SK-N-SH (cell line): ENCODE results near the gene FAM209B. TPM values are rescaled to one million over a fixed set of nuclear protein-coding genes. Genes with fewer than 3 reads are reported as not detected.

ENCODE experiments used
- CTCF ChIA-PET: fragments of 300-600, 350-600 bp; formaldehyde crosslinking; extraction: SDS; loops from one replicate; lab custom pipeline; 2021; lab: Yijun Ruan, JAX
- POLR2A ChIA-PET: fragments of 350-600 bp; sonication (Branson Sonifier 250); formaldehyde crosslinking; extraction: SDS; loops from one replicate; lab custom pipeline; 2020; ENCODE audit warnings: antibody characterized with exemption, inconsistent platforms; lab: Yijun Ruan, JAX
- DNase-seq: peaks from one replicate; pipeline ENCODE4 v3.0.0; 2012
- H2AFZ ChIP-seq: fragments of 200-600 bp; sonication (generic); 2 replicates; pipeline ENCODE4 v1.8.1; 2016; ENCODE audit warnings: antibody characterized with exemption, mild to moderate bottlenecking, low read depth
- H3F3A ChIP-seq: fragments of 200-600 bp; sonication (generic); replicated peaks from 2 replicates; pipeline ENCODE3; 2016; ENCODE audit warnings: antibody characterized with exemption, mild to moderate bottlenecking; ENCODE audit not compliant: insufficient read depth
- H3K27ac ChIP-seq, 2 experiments: fragments of 200-500 bp in 1 of 2; fragments of 200-600 bp in 1 of 2; sonication (Bioruptor generic) in 1 of 2; sonication (generic), shearing (Covaris generic) in 1 of 2; 2 replicates each; pipeline versions ENCODE4 v1.5.1 to v1.6.1; 2014 to 2016; ENCODE audit warnings: low read depth in 2 of 2, inconsistent platforms in 1 of 2, low read length in 1 of 2, mild to moderate bottlenecking in 1 of 2, mixed read lengths in 1 of 2
- H3K27me3 ChIP-seq: fragments of 200-600 bp; sonication (generic), shearing (Covaris generic); 2 replicates; pipeline ENCODE4 v1.6.1; 2016; ENCODE audit warnings: mixed run types; ENCODE audit not compliant: insufficient read depth
- H3K36me3 ChIP-seq, 2 experiments: fragments of 200-500 bp in 1 of 2; fragments of 200-600 bp in 1 of 2; sonication (Bioruptor generic) in 1 of 2; sonication (generic) in 1 of 2; replicated peaks in 1 of 2; 2 replicates each; pipeline versions ENCODE3 to v1.5.1; 2014 to 2016; ENCODE audit warnings: low read length in 1 of 2, mild to moderate bottlenecking in 1 of 2; ENCODE audit not compliant: insufficient read depth in 2 of 2, control insufficient read depth in 1 of 2
- H3K4me1 ChIP-seq, 2 experiments: fragments of 200-500 bp in 1 of 2; fragments of 200-600 bp in 1 of 2; sonication (Bioruptor generic) in 1 of 2; sonication (generic), shearing (Covaris generic) in 1 of 2; 2 replicates each; pipeline versions ENCODE4 v1.5.1 to v1.6.1; 2014 to 2016; ENCODE audit warnings: low read depth in 1 of 2, low read length in 1 of 2, mixed run types in 1 of 2; ENCODE audit not compliant: insufficient read depth in 2 of 2, control insufficient read depth in 1 of 2
- H3K4me2 ChIP-seq: fragments of 200-600 bp; sonication (generic), shearing (Covaris generic); 2 replicates; pipeline ENCODE4 v1.6.1; 2017; ENCODE audit warnings: mixed run types
- H3K4me3 ChIP-seq, 2 experiments: fragments of 200-500 bp in 1 of 2; fragments of 200-600 bp in 1 of 2; sonication (Bioruptor generic) in 1 of 2; sonication (generic), shearing (Covaris generic) in 1 of 2; 2 replicates each; pipeline versions ENCODE4 v1.5.1 to v1.8.1; 2014 to 2016; ENCODE audit warnings: low read depth in 2 of 2, inconsistent platforms in 1 of 2, low read length in 1 of 2, mild to moderate bottlenecking in 1 of 2, mixed read lengths in 1 of 2, moderate library complexity in 1 of 2
- H3K79me2 ChIP-seq: fragments of 200-600 bp; sonication (generic); 2 replicates; pipeline ENCODE4 v1.8.1; 2017; ENCODE audit warnings: mild to moderate bottlenecking; ENCODE audit not compliant: insufficient read depth
- H3K9ac ChIP-seq: fragments of 200-600 bp; sonication (generic); 2 replicates; pipeline ENCODE4 v1.6.1; 2017; ENCODE audit warnings: mixed run types
- H3K9me2 ChIP-seq: fragments of 200-600 bp; sonication (generic); 2 replicates; pipeline ENCODE4 v1.6.1; 2017; ENCODE audit warnings: mixed run types
- H3K9me3 ChIP-seq: fragments of 200-600 bp; sonication (generic); 2 replicates; pipeline ENCODE4 v1.6.1; 2017; ENCODE audit warnings: mixed run types, mild to moderate bottlenecking, moderate library complexity
- H4K20me1 ChIP-seq: fragments of 200-600 bp; sonication (generic); 2 replicates; pipeline ENCODE4 v1.6.1; 2017; ENCODE audit warnings: mild to moderate bottlenecking, mixed run types; ENCODE audit not compliant: insufficient read depth
- CHD2 ChIP-seq: fragments of 150-350 bp; IDR thresholded peaks from 2 replicates; pipeline ENCODE4 v1.6.1; 2018; ENCODE audit warnings: low read length; ENCODE audit not compliant: partially characterized antibody
- CTCF ChIP-seq: fragments of 200-600 bp; sonication (generic); IDR thresholded peaks from 2 replicates; pipeline ENCODE4 v1.6.1; 2017; ENCODE audit warnings: antibody characterized with exemption, mild to moderate bottlenecking, moderate library complexity
- ELF1 ChIP-seq: IDR thresholded peaks from 2 replicates; pipeline ENCODE4 v1.4.0; 2012
- GABPA ChIP-seq: IDR thresholded peaks from 2 replicates; pipeline ENCODE4 v1.4.0; 2012; ENCODE audit warnings: low read depth, mild to moderate bottlenecking
- GATA2 ChIP-seq: sonication (generic); formaldehyde crosslinking; IDR thresholded peaks from 2 replicates; pipeline ENCODE4 v1.5.0; 2020; ENCODE audit warnings: mild to moderate bottlenecking, missing genetic modification reagents
- MXI1 ChIP-seq: IDR thresholded peaks from 2 replicates; pipeline ENCODE4 v1.6.1; 2012; ENCODE audit warnings: mild to moderate bottlenecking, low read depth, low read length, improper control_type of control experiment
- NFIC ChIP-seq: IDR thresholded peaks from 2 replicates; pipeline ENCODE4 v1.4.0; 2012; ENCODE audit warnings: borderline replicate concordance
- NRF1 ChIP-seq: IDR thresholded peaks from 2 replicates; pipeline ENCODE4 v1.6.1; 2012; ENCODE audit warnings: low read depth, mild to moderate bottlenecking, low read length
- RFX5 ChIP-seq: IDR thresholded peaks from 2 replicates; pipeline ENCODE4 v1.6.1; 2012; ENCODE audit warnings: mild to moderate bottlenecking, improper control_type of control experiment, low read length
- RXRA ChIP-seq: IDR thresholded peaks from 2 replicates; pipeline ENCODE4 v1.4.0; 2012; ENCODE audit warnings: low read depth, mild to moderate bottlenecking, borderline replicate concordance
- SIN3A ChIP-seq: IDR thresholded peaks from 2 replicates; pipeline ENCODE4 v1.6.1; 2012; ENCODE audit warnings: low read depth, mild to moderate bottlenecking, low read length, moderate library complexity, borderline replicate concordance
- SMC3 ChIP-seq: IDR thresholded peaks from 2 replicates; pipeline ENCODE4 v1.6.1; 2012; ENCODE audit warnings: low read depth, low read length, improper control_type of control experiment
- TAF1 ChIP-seq: IDR thresholded peaks from 2 replicates; pipeline ENCODE4 v1.6.1; 2012; ENCODE audit warnings: low read depth, mild to moderate bottlenecking, low read length, moderate library complexity, borderline replicate concordance
- TEAD4 ChIP-seq: IDR thresholded peaks from 2 replicates; pipeline ENCODE4 v1.4.0; 2012; ENCODE audit warnings: mild to moderate bottlenecking, borderline replicate concordance; ENCODE audit not compliant: insufficient read depth
- USF2 ChIP-seq: fragments of 150-350 bp; IDR thresholded peaks from 2 replicates; pipeline ENCODE4 v1.6.1; 2017; ENCODE audit warnings: antibody characterized with exemption, low read length, low read depth, borderline replicate concordance
- ZBTB33 ChIP-seq: IDR thresholded peaks from 2 replicates; pipeline ENCODE4 v1.4.0; 2012; ENCODE audit warnings: low read depth, borderline replicate concordance
- WGBS: methylation state at CpG from one replicate; pipeline ENCODE4 v1.1.6; 2017; ENCODE audit warnings: low lambda C conversion rate; 5-methylcytosine and 5-hydroxymethylcytosine counted together
- polyA plus RNA-seq, 3 experiments: library from polyadenylated mRNA; depleted of rRNA; stranded (reverse); fragments of >200 nt; gene quantifications; 2 replicates each; pipeline ENCODE4 v1.2.3, GENCODE V29; 2012

The FAM209B gene
- polyA plus RNA-seq, 1 of the 3 experiments (the other 2 are of a cell fraction), result not detected

GRCh38 chr20:56572172-56572571 lies 39.1 kb downstream of the FAM209B start:
- H3K27ac ChIP-seq, result no peak overlapping the region
- POLR2A ChIA-PET, result no interaction called here
- H3K4me1 ChIP-seq, result no peaks in the 10 kb centered on the region
- no peaks in the 10 kb centered on the region for H3K79me2 ChIP-seq
- H3K4me3 ChIP-seq, result no peak overlapping the region
- 7% methylated on average over 2 of the region's 4 CpGs for WGBS
- H2AFZ ChIP-seq, result no peak overlapping the region
- H3K9me3 ChIP-seq, result no peaks in the 10 kb centered on the region
- peaks cover 12% of the 10 kb centered on the region; the same call in 1 of the 2 replicates for H3K27me3 ChIP-seq
- H4K20me1 ChIP-seq, result no peaks in the 10 kb centered on the region
- no peak overlapping the region for H3K9ac ChIP-seq
- CTCF ChIA-PET, result no interaction called here
- H3K9me2 ChIP-seq, result no peaks in the 10 kb centered on the region
- no peak for DNase-seq
- no peaks in the 10 kb centered on the region for H3F3A ChIP-seq
- no peak for TF ChIP-seq GABPA
- no peak for TF ChIP-seq CHD2
- TF ChIP-seq MXI1, result no peak
- no peak for TF ChIP-seq NRF1
- TF ChIP-seq USF2, result no peak
- TF ChIP-seq RXRA, result no peak
- TF ChIP-seq CTCF, result no peak
- no peak for TF ChIP-seq SMC3
- TF ChIP-seq RFX5, result no peak
- TF ChIP-seq SIN3A, result no peak
- no peak for TF ChIP-seq TAF1
- TF ChIP-seq NFIC, result no peak
- TF ChIP-seq GATA2 (CRISPR knock-in tag), result no peak
- no peak for TF ChIP-seq TEAD4
- TF ChIP-seq ELF1, result no peak
- no peak for TF ChIP-seq ZBTB33
- no peaks in the 10 kb centered on the region for H3K36me3 ChIP-seq
- no peak overlapping the region for H3K4me2 ChIP-seq
